Endometrium (tissue), 2 donors: ENCODE data around the gene CAMK2G.
"Not testable (repeated sequence)": the region's sequence is repeated elsewhere in the genome, so short reads cannot be mapped to it uniquely, and the experiment has no call there.

Experiments used
- FAIRE-seq: peaks from 2 replicates; lab custom pipeline; 2012; peaks lifted over from hg19 to GRCh38; lab: Jason Lieb, UNC
- donor health status: control.
- donor health status: control.

Gene CAMK2G

DNA sequence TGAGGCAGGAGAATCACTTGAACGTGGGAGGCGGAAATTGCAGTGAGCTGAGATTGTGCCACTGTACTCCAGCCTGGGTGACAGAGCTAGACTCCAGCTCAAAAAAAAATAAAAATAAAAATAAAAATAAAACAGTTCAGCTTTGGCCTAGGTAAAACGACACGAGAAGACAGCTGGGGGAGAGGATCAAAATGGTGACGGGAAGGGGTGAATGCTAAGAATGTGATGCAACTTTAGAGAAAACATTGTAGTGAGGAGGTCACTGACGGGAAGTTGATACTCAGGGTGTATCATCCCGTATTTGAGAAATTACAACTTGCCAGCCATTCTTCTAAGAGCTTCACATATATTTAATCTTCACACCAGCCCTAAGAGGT, 64.0 kb downstream of the CAMK2G start:
- FAIRE-seq = no peak

DNA sequence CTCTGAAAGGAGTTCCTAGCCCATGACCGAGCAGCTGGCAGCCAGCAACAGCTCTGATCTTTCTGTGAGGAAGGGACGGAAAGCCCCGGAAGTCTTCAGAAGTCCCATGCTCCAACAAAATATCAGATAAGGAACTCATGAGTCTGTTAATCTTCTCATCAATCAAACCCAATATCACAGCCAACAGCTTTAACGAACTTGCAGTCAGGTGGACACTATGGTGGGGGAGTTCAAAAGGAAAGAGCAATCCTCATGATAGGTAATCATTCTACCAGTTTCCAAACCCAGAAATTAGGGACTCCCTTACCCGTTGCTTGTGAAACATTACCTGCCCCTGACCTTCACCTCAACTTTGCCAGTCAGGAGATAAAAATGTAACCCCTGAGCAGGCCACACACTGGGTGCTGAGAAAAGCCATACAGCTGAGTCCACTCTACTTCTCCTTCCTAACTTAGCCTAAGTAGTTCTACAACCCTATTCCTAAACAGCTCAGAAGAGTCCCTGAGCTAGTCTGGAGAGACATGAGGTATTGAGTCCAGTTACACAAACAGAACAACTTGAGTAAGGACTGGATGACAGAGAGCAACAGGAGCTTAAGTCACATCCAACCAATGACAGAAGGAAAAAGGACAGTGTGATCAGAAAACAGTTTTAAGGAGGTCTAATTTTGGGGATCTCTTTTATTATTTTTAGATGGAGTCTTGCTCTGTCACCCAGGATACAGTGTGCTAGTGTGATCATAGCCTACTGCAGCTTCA, 65.1 kb downstream of the CAMK2G start:
- FAIRE-seq = no peak

GRCh38 chr10:73808021-73808815, 66.1 kb downstream of the CAMK2G start:
- FAIRE-seq = no peak

GRCh38 chr10:73807471-73807870, 66.9 kb downstream of the CAMK2G start:
- FAIRE-seq = no peak

GRCh38 chr10:73806176-73806950, 68.0 kb downstream of the CAMK2G start:
- FAIRE-seq = no peak

DNA sequence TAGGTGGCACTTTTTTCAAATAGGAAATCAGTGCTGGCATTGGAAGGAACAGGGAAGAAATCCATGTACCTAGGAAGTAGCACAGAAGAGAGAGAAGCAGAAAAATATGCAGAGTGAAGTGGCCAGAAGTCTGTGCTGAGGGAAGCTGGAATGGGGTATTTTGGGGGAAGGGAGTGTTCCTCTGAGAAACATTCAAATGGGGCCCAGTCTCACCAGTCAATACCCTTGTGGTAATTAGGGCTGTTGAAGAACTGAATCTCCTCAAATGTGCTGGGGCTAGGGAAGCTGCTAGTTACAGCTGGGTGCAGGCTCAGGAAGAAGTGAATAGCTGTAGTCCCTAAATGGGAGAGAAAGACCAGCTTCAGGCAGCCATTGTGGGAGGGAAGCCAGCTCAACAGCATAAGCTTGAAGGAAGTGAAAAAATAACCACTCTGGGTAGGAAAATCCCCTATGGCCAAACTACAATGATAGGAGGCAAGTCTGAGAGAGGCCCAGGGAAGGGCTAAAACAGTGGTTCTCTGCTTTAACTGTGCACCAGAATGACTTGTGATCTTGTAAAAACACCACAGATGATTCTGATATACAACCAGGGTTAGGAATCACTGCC, 70.6 kb downstream of the CAMK2G start:
- no peak for FAIRE-seq

DNA sequence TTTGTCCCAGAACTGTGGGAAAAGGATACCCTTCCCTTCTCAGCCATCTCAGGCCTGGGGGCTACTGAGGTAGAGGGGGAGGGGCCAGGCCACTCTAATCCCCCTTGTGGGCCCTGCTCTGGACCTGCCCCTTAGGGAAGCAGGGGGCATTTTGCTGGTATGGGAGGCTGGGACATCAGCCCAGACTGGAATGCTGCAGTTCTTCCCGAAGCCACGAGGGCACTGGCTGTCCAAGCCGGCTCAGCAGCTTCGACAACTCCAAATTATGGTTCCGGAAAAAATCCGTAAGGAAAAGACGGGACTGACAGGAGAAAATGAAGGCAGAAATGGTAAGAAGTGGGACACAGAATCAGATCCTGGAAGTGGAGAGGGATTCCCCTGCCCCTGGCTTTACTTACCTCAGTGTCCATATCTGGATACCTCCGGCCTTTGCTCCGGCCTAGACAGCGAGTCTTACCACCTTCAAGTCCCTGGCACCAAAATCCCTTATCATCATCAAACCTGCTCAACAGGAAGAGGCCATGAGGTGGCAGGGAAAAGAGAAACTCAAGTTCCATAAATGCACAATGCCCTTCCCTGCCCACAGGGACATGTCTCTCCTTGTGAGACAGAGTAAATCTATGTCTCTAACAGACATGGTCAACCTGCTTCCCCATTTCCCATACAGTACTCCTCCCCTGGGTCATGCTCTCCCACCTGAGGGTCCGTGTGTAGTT, 71.9 kb downstream of the CAMK2G start:
- FAIRE-seq = no peak

GRCh38 chr10:73801253-73801590, 73.1 kb downstream of the CAMK2G start:
- FAIRE-seq = no peak

- FAIRE-seq = no peak
Measured at GRCh38 chr10:73800560-73801252, 73.6 kb downstream of the CAMK2G start.

DNA sequence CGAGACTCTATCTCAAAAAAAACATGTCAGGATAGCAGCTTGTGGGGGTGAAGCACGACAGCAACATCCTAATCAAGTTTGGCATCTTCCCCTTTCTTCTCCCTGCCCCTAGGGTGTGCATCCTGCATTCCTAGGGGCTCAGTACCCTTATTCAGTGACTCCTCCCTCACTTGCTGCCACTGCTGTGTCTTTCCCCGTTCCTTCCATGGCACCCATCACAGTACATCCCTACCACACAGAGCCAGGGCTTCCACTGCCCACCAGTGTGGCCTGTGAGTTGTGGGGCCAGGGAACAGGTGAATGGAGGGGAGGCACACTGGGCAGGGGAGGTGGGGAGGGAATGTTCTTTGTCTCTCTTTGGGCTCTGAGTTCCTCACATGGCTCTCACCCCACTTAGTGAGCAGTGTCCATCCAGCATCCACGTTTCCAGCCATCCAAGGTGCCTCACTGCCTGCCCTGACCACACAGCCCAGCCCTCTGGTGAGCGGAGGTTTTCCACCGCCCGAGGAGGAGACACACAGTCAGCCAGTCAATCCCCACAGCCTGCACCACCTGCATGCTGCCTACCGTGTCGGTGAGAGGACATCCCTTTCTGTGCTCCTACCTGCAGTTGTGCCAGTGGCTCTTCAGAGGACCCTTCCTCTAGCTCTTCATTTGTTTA, 74.3 kb downstream of the CAMK2G start:
- FAIRE-seq = no peak

DNA sequence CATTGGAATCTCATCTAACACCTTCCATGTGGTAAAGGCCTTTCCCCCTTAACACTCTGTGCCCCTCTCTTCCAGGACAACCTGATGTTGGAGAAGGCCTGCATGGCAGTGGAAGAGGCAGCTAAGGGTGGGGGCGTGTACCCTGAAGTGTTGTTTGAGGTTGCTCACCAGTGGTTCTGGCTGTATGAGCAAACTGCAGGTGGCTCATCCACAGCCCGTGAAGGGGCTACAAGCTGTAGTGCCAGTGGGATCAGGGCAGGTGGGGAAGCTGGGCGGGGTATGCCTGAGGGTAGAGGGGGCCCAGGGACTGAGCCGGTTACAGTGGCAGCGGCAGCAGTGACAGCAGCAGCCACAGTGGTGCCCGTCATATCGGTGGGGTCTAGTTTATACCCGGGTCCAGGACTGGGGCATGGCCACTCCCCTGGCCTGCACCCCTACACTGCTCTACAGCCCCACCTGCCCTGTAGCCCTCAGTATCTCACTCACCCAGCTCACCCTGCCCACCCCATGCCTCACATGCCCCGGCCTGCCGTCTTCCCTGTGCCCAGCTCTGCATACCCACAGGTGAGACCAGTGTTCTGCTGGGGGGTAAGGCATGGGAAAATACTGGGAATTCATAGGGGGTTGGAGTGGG, 75.3 kb downstream of the CAMK2G start:
- no peak for FAIRE-seq

DNA sequence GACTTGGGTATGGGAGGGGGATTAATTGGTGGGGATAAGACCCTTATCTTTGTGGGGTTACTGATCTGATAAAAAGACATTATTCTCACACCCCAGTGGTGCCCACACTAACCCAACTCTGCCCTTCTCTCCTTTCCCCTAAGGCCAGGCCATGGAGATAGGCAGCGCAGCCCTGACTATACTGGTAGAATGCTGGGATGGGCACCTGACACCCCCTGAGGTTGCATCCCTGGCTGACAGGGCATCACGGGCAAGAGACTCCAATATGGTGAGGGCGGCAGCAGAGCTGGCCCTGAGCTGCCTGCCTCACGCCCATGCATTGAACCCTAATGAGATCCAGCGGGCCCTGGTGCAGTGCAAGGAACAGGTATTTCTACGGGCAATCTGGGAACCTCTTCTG, 76.3 kb downstream of the CAMK2G start:
- no peak for FAIRE-seq

GRCh38 chr10:73797324-73798025, 76.9 kb downstream of the CAMK2G start:
- FAIRE-seq = no peak

DNA sequence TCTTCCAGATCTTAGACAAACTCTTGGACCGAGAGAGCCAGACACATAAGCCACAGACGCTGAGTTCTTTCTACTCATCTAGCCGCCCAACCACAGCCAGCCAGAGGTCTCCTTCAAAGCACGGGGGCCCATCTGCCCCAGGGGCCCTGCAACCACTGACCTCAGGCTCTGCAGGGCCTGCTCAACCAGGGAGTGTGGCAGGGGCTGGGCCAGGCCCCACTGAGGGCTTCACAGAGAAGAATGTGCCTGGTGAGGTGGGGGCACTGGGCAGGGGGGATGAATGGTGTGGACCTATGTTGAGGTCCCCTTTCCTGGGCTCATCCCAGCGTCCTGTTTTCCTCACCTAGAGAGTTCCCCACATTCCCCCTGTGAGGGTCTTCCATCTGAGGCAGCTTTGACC, 77.6 kb downstream of the CAMK2G start:
- FAIRE-seq = no peak

- FAIRE-seq = not testable (repeated sequence)
Measured at GRCh38 chr10:73796035-73796434, 78.3 kb downstream of the CAMK2G start.

DNA sequence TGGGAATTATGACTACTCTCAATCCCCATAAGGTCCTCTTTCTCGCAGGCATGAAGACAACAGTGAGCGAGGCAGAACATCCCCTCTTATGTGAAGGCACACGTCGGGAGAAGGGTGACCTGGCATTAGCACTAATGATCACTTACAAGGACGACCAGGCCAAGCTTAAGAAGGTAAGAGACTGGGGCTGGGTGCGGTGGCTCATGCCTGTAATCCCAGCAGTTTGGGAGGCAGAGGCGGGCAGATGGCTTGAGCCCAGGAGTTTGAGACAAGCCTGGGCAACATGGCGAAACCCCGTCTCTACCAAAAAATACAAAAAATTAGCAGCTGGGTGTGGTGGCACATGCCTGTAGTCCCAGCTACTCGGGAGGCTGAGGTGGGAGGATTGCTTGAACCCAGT, 78.9 kb downstream of the CAMK2G start:
- not testable (repeated sequence) for FAIRE-seq

GRCh38 chr10:73793456-73793855, 80.9 kb downstream of the CAMK2G start:
- no peak for FAIRE-seq

DNA sequence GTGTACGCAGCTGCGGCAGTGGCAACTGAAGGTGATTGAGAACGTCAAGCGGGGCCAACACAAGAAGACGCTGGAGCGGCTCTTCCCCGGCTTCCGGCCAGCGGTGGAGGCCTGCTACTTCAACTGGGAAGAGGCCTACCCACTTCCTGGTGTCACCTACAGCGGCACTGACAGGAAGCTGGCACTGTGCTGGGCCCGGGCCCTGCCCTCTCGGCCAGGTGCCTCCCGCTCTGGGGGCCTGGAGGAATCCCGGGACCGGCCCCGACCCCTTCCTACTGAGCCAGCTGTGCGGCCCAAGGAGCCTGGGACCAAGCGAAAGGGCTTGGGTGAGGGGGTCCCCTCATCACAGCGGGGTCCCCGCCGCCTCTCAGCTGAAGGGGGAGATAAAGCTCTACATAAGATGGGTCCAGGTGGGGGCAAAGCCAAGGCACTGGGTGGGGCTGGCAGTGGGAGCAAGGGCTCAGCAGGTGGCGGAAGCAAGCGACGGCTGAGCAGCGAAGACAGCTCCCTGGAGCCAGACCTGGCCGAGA, 82.4 kb downstream of the CAMK2G start:
- FAIRE-seq = no peak

DNA sequence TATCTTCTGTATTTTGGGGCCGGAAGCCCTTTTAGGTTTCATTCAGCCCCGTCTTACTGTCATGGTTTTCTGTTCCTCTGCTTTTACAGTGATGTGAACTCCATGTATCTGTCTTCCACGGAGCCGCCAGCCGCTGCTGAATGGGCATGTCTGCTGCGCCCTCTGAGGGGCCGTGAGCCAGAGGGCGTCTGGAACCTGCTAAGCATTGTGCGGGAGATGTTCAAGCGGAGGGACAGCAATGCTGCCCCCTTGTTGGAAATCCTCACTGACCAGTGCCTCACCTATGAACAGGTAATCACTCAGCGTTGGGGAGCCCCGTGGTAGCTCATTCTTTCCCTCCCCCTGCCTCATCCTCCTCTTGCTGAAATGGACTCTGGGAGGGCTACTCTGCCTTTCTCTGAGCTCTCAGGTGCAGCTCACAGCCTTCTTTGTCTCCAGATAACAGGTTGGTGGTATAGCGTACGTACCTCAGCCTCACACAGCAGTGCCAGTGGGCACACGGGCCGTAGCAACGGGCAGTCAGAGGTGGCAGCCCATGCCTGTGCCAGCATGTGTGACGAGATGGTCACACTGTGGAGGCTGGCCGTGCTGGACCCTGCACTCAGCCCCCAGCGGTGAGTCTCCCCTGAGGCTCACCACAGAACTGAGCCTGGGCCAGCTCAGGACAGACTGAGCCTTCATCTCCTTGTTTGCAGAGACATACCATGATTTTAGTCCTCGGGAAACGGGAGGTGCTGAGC, 83.3 kb downstream of the CAMK2G start:
- no peak for FAIRE-seq
